Liver (tissue), 9 donors: Measurements from ENCODE around the gene COL8A1. TPM values are rescaled to one million over a fixed set of nuclear protein-coding genes. Genes with fewer than 3 reads are reported as not detected.

Experiments
- DNase-seq: peaks from one replicate; pipeline ENCODE4 v3.0.0-alpha.2; 2017; ENCODE audit warnings: low spot score
- H3K27ac ChIP-seq, 2 donors: one replicate each; pipeline ENCODE4 v1.7.0; 2013; ENCODE audit warnings: inconsistent platforms in 2 of 2, low read length in 2 of 2, control low read depth in 1 of 2, low read depth in 1 of 2, mild to moderate bottlenecking in 1 of 2
- H3K27me3 ChIP-seq, 4 donors: one replicate each; pipeline versions ENCODE4 v1.6.1 to v1.7.0; 2013; ENCODE audit warnings: low read length in 3 of 4, inconsistent platforms in 1 of 4, mild to moderate bottlenecking in 1 of 4, moderate library complexity in 1 of 4; ENCODE audit not compliant: control insufficient read depth in 4 of 4, insufficient read depth in 4 of 4
- H3K36me3 ChIP-seq, 4 donors: one replicate each; pipeline versions ENCODE4 v1.6.1 to v1.7.0; 2013; ENCODE audit warnings: low read length in 3 of 4, mild to moderate bottlenecking in 3 of 4, low read depth in 1 of 4, moderate library complexity in 1 of 4; ENCODE audit not compliant: control insufficient read depth in 4 of 4, insufficient read depth in 3 of 4
- H3K4me1 ChIP-seq, 4 donors: one replicate each; pipeline versions ENCODE4 v1.6.1 to v1.7.0; 2013; ENCODE audit warnings: low read length in 3 of 4, mild to moderate bottlenecking in 3 of 4, moderate library complexity in 1 of 4; ENCODE audit not compliant: control insufficient read depth in 4 of 4, insufficient read depth in 4 of 4
- H3K4me3 ChIP-seq, 3 donors: one replicate each; pipeline versions ENCODE4 v1.6.1 to v1.7.0; 2013; ENCODE audit warnings: low read length in 3 of 3, control low read depth in 1 of 3, low read depth in 1 of 3, mild to moderate bottlenecking in 1 of 3
- H3K9ac ChIP-seq, 2 donors: one replicate each; pipeline ENCODE4 v1.7.0; 2013; ENCODE audit warnings: low read length in 2 of 2, mild to moderate bottlenecking in 2 of 2, moderate library complexity in 2 of 2, control low read depth in 1 of 2, low read depth in 1 of 2
- H3K9me3 ChIP-seq, 4 donors: one replicate each; pipeline versions ENCODE4 v1.6.1 to v1.7.0; 2013; ENCODE audit warnings: low read length in 3 of 4; ENCODE audit not compliant: control insufficient read depth in 4 of 4
- ATF3 ChIP-seq: IDR thresholded peaks from 2 replicates; pipeline ENCODE4 v1.6.1; 2016; ENCODE audit warnings: antibody characterized with exemption
- EGR1 ChIP-seq, 2 donors: IDR thresholded peaks; 2 replicates each; pipeline ENCODE4 v1.6.1; 2016 to 2018; ENCODE audit warnings: antibody characterized with exemption in 2 of 2, low read depth in 2 of 2
- FOXA1 ChIP-seq: IDR thresholded peaks from 2 replicates; pipeline ENCODE4 v1.6.1; 2016; ENCODE audit warnings: antibody characterized with exemption
- FOXA2 ChIP-seq: IDR thresholded peaks from 2 replicates; pipeline ENCODE4 v1.6.1; 2016; ENCODE audit warnings: antibody characterized with exemption
- GABPA ChIP-seq, 2 donors: IDR thresholded peaks in 1 of 2; conservative IDR thresholded peaks in 1 of 2; 2 replicates each; pipeline ENCODE4 v1.6.1; 2016; ENCODE audit warnings: antibody characterized with exemption in 2 of 2, mild to moderate bottlenecking in 1 of 2, moderate library complexity in 1 of 2
- HNF4A ChIP-seq, 2 donors: conservative IDR thresholded peaks; 2 replicates each; pipeline ENCODE4 v1.6.1; 2016; ENCODE audit warnings: antibody characterized with exemption in 2 of 2, mild to moderate bottlenecking in 2 of 2
- JUND ChIP-seq, 2 donors: IDR thresholded peaks; 2 replicates each; pipeline ENCODE4 v1.6.1; 2016; ENCODE audit warnings: antibody characterized with exemption in 2 of 2
- MAX ChIP-seq: IDR thresholded peaks from 2 replicates; pipeline ENCODE4 v1.6.1; 2016; ENCODE audit warnings: antibody characterized with exemption
- NR2F2 ChIP-seq: IDR thresholded peaks from 2 replicates; pipeline ENCODE4 v1.6.1; 2016; ENCODE audit warnings: antibody characterized with exemption
- RAD21 ChIP-seq, 2 donors: IDR thresholded peaks; 2 replicates each; pipeline ENCODE4 v1.6.1; 2016; ENCODE audit warnings: antibody characterized with exemption in 2 of 2, mild to moderate bottlenecking in 2 of 2
- REST ChIP-seq: IDR thresholded peaks from 2 replicates; pipeline ENCODE4 v1.6.1; 2016; ENCODE audit warnings: antibody characterized with exemption, mild to moderate bottlenecking
- RXRA ChIP-seq, 2 donors: IDR thresholded peaks; 2 replicates each; pipeline ENCODE4 v1.6.1; 2017 to 2018; ENCODE audit warnings: antibody characterized with exemption in 2 of 2, mild to moderate bottlenecking in 1 of 2
- SP1 ChIP-seq: IDR thresholded peaks from 2 replicates; pipeline ENCODE4 v1.6.1; 2018; ENCODE audit warnings: antibody characterized with exemption, mild to moderate bottlenecking
- TAF1 ChIP-seq: conservative IDR thresholded peaks from 2 replicates; pipeline ENCODE4 v1.6.1; 2016; ENCODE audit warnings: antibody characterized with exemption, mild to moderate bottlenecking
- YY1 ChIP-seq: IDR thresholded peaks from 2 replicates; pipeline ENCODE4 v1.6.1; 2016; ENCODE audit warnings: antibody characterized with exemption, mild to moderate bottlenecking
- ZBTB33 ChIP-seq: IDR thresholded peaks from 2 replicates; pipeline ENCODE4 v1.6.1; 2016; ENCODE audit warnings: antibody characterized with exemption
- WGBS: extraction: QIAGEN DNeasy Blood & Tissue Kit; methylation state at CpG from one replicate; pipeline ENCODE4 v1.1.7; 2013; 5-methylcytosine and 5-hydroxymethylcytosine counted together
- polyA plus RNA-seq, 2 donors: library from polyadenylated mRNA; stranded (reverse) in 1 of 2; unstranded in 1 of 2; fragments of 200-250 nt in 1 of 2; fragments of >200 nt in 1 of 2; fragmentation: Nextera tagmentation in 1 of 2; extraction: Ambion mirVana in 1 of 2; gene quantifications; one replicate each; pipeline versions ENCODE4 v1.2.1 to v1.2.3, GENCODE V29; 2013 to 2015
- total RNA-seq, 2 donors: library from RNA; depleted of rRNA; stranded (reverse); fragments of >200 nt; gene quantifications; one replicate each; pipeline ENCODE4 v1.2.3, GENCODE V29; 2014
- donor health status: healthy.
- donor health status: healthy.
- donor health status: healthy.
- donor health status: healthy.
- donor health status: healthy.

COL8A1 gene
- total and polyA plus RNA-seq, 4 donors = 0.14 to 2.2 (median 1.0) TPM

GRCh38 chr3:99698932-99699331 is 60.5 kb downstream of the COL8A1 start:
- H3K36me3 ChIP-seq = no peaks in the 10 kb centered on the region
- no peak overlapping the region for H3K4me3 ChIP-seq
- H3K9me3 ChIP-seq = no peaks in the 10 kb centered on the region
- no peaks in the 10 kb centered on the region for H3K4me1 ChIP-seq
- H3K27ac ChIP-seq = no peak overlapping the region
- no peak for DNase-seq
- H3K27me3 ChIP-seq = peaks cover 0 to 2% (median 0%) of the 10 kb centered on the region in 4 donors
- no peak overlapping the region for H3K9ac ChIP-seq
- TF ChIP-seq FOXA2 (no peak), ZBTB33 (no peak), ATF3 (no peak), SP1 (no peak), MAX (no peak), HNF4A (conservative IDR thresholded peaks at IDR 0.05) (no peak), FOXA1 (no peak), TAF1 (no peak), YY1 (no peak), RAD21 (IDR thresholded peaks at IDR 0.05) (no peak), NR2F2 (no peak), GABPA (IDR thresholded peaks at IDR 0.05 in 1 of 2, conservative IDR thresholded peaks at IDR 0.05 in 1 of 2) (no peak), REST (no peak), EGR1 (IDR thresholded peaks at IDR 0.05; ENCODE audit: low read depth in 2 of 2) (no peak), JUND (IDR thresholded peaks at IDR 0.05) (no peak), RXRA (IDR thresholded peaks at IDR 0.05) (no peak)
- WGBS = 56% methylated on average over 2 of the region's 2 CpGs

- DNase-seq = no peak
- H3K9me3 ChIP-seq = no peaks in the 10 kb centered on the region
- H3K4me1 ChIP-seq = no peaks in the 10 kb centered on the region
- no peak overlapping the region for H3K27ac ChIP-seq
- no peaks in the 10 kb centered on the region for H3K27me3 ChIP-seq
- H3K36me3 ChIP-seq = no peaks in the 10 kb centered on the region
- no peak overlapping the region for H3K4me3 ChIP-seq
- no peak overlapping the region for H3K9ac ChIP-seq
- TF ChIP-seq RAD21 (IDR thresholded peaks at IDR 0.05) (no peak), GABPA (IDR thresholded peaks at IDR 0.05 in 1 of 2, conservative IDR thresholded peaks at IDR 0.05 in 1 of 2) (no peak), FOXA2 (no peak)
- 81% methylated on average over 9 of the region's 9 CpGs for WGBS
Observed at GRCh38 chr3:99699841-99700240, 61.4 kb downstream of the COL8A1 start.
